Measurements from ENCODE around the gene DSCAM.

DSCAM gene

GRCh38 chr21:40795313-40795712, 51.6 kb downstream of the DSCAM start:
- TF ChIP-seq CTCF (IDR thresholded peaks at IDR 0.05; ENCODE audit: extremely low read depth, insufficient read depth, missing control alignments) = no peak
- in situ Hi-C loops (cut with MboI; ENCODE audit: low pct_unique_long_range_greater_than_20kb, low sequenced_read_pairs, unreplicated experiment) = no loop called here
- DNase-seq (ENCODE audit: low spot score) = no peak

GRCh38 chr21:40792691-40793456, 54.1 kb downstream of the DSCAM start:
- in situ Hi-C loops (cut with MboI; ENCODE audit: low pct_unique_long_range_greater_than_20kb, low sequenced_read_pairs, unreplicated experiment) = no loop called here
- no peak for TF ChIP-seq CTCF (IDR thresholded peaks at IDR 0.05; ENCODE audit: extremely low read depth, insufficient read depth, missing control alignments)
- DNase-seq (ENCODE audit: low spot score) = no peak

DNA sequence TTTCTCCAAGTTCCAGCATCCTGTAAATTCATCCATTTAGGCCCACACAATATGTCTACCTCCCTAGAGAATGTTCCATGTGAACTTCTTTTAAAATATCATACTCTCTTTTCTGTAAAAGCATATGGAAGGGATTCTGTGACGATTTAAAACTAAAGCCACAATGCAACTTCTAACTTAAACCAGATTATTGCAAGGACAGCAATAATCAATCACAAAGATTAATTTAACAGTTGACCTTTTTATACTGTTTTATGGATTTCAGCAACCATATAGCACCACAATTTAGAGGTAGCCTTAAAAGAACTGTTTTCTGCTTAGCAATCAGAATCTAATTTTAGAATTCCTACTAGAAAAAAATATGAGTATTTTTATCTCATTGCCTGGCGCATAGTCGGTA, 58.3 kb downstream of the DSCAM start:
- in situ Hi-C loops (cut with MboI; ENCODE audit: low pct_unique_long_range_greater_than_20kb, low sequenced_read_pairs, unreplicated experiment) = no loop called here
- no peak for DNase-seq (ENCODE audit: low spot score)
- TF ChIP-seq CTCF (IDR thresholded peaks at IDR 0.05; ENCODE audit: extremely low read depth, insufficient read depth, missing control alignments) = no peak

DNA sequence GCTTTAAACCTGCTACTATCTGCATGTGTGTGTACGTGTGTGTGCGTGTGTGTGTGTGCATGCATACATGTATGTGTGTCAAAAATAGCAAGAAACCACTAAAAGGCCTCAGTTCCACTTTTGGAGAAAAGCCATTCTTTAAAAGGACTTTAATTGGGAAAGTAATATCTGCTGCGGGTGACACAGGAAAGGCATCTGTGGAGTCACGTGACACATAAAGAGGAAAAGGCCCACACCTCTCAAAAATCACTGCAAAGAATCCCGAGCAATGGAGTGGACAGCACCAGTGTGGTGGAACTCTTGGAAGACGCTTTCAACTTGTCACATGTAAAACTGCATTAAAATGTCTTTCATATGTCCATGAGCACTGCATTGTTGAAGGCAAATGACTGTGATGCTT, 63.6 kb downstream of the DSCAM start:
- DNase-seq (ENCODE audit: low spot score) = no peak
- TF ChIP-seq CTCF (IDR thresholded peaks at IDR 0.05; ENCODE audit: extremely low read depth, insufficient read depth, missing control alignments) = no peak
- in situ Hi-C loops (cut with MboI; ENCODE audit: low pct_unique_long_range_greater_than_20kb, low sequenced_read_pairs, unreplicated experiment) = no loop called here

DNA sequence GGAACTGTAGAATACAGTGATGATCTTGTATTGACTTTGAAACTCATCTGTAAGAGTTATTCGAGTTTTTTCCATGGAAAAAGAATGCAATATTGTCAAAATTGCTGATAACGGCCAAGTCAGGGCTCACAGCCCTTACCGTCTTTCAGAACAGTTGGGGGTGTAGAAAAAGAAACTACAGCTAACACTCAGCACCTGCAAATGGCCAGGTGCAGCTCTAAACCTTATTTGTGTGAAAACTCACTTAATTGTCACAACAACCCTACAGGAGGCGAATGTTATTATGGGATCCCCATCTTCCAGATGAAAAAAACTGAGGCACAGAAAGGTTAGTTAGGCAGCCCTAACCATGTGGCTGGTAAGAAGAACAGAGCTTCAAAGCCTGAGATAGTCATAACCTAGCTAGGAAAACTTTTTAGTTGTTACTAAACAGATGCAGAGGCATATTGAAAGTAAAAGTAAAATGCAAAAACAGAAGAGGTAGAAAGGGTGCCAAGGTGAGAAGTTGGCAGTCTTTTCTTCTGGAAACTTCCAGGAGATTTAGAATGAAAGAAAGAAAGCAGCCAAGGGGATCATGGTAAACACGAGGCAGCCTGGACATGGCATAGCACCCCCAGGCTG, 76.4 kb downstream of the DSCAM start:
- TF ChIP-seq CTCF (IDR thresholded peaks at IDR 0.05; ENCODE audit: extremely low read depth, insufficient read depth, missing control alignments) = no peak
- DNase-seq (ENCODE audit: low spot score) = no peak
- in situ Hi-C loops (cut with MboI; ENCODE audit: low pct_unique_long_range_greater_than_20kb, low sequenced_read_pairs, unreplicated experiment) = no loop called here

- no peak for TF ChIP-seq CTCF (IDR thresholded peaks at IDR 0.05; ENCODE audit: extremely low read depth, insufficient read depth, missing control alignments)
- in situ Hi-C loops (cut with MboI; ENCODE audit: low pct_unique_long_range_greater_than_20kb, low sequenced_read_pairs, unreplicated experiment) = no loop called here
- DNase-seq (ENCODE audit: low spot score) = no peak
Measured at GRCh38 chr21:40769231-40769630, 77.7 kb downstream of the DSCAM start.

Data from GM13977 (cell line).